ENCODE results near the gene TUBGCP6.

DNA sequence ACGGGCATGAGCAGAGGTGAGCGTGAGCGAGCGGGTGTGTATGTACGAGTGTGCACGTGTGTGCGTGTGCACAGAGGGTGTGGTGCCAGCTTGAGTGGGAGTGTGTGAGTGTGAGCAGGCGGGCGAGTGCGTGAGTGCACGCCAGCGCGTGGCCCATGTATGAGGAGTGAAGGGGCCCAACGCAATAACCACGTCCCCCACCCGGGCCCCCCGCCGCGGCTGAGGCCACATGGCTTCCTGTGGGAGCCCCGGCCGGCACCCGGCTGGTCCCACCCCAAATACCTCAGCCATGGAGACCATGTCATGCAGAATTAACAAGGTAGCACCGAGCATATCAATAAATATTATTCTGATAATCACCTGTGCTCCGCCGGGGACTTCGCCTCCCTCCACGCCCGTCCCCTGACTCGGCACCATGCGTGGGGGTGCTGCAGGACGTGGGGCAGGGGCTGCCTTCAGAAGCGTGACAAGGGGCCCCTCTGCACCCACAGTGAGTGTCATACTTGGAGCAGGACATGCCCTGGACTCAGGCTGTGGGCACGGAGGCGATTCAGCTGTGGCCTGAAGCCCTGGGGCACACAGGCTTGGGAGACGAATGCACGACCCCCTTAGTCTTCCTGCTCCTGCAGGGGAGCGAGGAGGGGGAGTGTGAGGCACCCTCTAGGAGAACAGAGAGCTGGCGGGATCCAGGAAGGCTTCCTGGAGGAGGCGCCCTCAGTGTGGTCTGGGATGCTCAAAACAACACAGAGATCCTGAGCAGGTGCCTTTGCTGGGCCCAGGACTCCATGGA, 64.7 kb downstream of the TUBGCP6 start:
- TF ChIP-seq, protein P1, sequence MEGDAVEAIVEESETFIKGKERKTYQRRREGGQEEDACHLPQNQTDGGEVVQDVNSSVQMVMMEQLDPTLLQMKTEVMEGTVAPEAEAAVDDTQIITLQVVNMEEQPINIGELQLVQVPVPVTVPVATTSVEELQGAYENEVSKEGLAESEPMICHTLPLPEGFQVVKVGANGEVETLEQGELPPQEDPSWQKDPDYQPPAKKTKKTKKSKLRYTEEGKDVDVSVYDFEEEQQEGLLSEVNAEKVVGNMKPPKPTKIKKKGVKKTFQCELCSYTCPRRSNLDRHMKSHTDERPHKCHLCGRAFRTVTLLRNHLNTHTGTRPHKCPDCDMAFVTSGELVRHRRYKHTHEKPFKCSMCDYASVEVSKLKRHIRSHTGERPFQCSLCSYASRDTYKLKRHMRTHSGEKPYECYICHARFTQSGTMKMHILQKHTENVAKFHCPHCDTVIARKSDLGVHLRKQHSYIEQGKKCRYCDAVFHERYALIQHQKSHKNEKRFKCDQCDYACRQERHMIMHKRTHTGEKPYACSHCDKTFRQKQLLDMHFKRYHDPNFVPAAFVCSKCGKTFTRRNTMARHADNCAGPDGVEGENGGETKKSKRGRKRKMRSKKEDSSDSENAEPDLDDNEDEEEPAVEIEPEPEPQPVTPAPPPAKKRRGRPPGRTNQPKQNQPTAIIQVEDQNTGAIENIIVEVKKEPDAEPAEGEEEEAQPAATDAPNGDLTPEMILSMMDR (conservative IDR thresholded peaks at IDR 0.05; ENCODE audit: low read length), result no peak
- TF ChIP-seq EZH2phosphoT487 (IDR thresholded peaks at IDR 0.05; ENCODE audit: borderline replicate concordance), result no peak
